PC-3 (cell line): ENCODE measurements around the gene DDX39B. TPM values are rescaled to one million over a fixed set of nuclear protein-coding genes. Genes with fewer than 3 reads are reported as not detected.

ENCODE experiments used
- ATAC-seq: fragments of 200-7000 bp; cut with Tn5 transposase; 2 replicates; pipeline ENCODE4 v1.9.1; 2020; ENCODE audit warnings: mild to moderate bottlenecking, moderate library complexity
- BruUV-seq: library from RNA; stranded (reverse); fragments of 400-500 nt; replicated peaks from 2 replicates; lab custom pipeline; 2021; lab: Mats Ljungman, UMichigan
- CTCF ChIA-PET: fragments of 300-600 bp; sonication (Branson Sonifier 250); formaldehyde crosslinking; loops from one replicate; lab custom pipeline; 2022; ENCODE audit warnings: antibody characterized with exemption; lab: Charles Lee
- POLR2A ChIA-PET: fragments of 300-600 bp; sonication (Branson Sonifier 250); formaldehyde crosslinking; loops from one replicate; lab custom pipeline; 2022; ENCODE audit warnings: antibody characterized with exemption; ENCODE audit not compliant: unreplicated experiment; lab: Charles Lee
- DNase-seq: peaks from one replicate; pipeline ENCODE4 v3.0.0-alpha.2; 2015
- H2AFZ ChIP-seq: fragments of 300-600 bp; sonication (generic); 2 replicates; pipeline ENCODE4 v1.6.0; 2016; ENCODE audit warnings: antibody characterized with exemption, low read length
- H3F3A ChIP-seq: fragments of 300-600 bp; sonication (generic); one replicate; pipeline ENCODE4 v1.6.0; 2017; ENCODE audit warnings: antibody characterized with exemption, low read length, control low read depth, mild to moderate bottlenecking; ENCODE audit not compliant: unreplicated experiment
- H3K27ac ChIP-seq: fragments of 300-600 bp; sonication (generic); 2 replicates; pipeline ENCODE4 v1.5.1; 2016; ENCODE audit warnings: mild to moderate bottlenecking, low read length
- H3K27me3 ChIP-seq: fragments of 300-600 bp; sonication (generic); 2 replicates; pipeline ENCODE4 v1.6.1; 2016; ENCODE audit warnings: low read length, mixed read lengths
- H3K36me3 ChIP-seq: fragments of 300-600 bp; sonication (generic); 2 replicates; pipeline ENCODE4 v1.6.1; 2016; ENCODE audit warnings: low read depth, mixed run types, low read length, mixed read lengths
- H3K4me1 ChIP-seq: fragments of 300-600 bp; sonication (generic); 2 replicates; pipeline ENCODE4 v1.5.1; 2016; ENCODE audit warnings: low read length; ENCODE audit not compliant: insufficient read depth
- H3K4me2 ChIP-seq: fragments of 300-600 bp; sonication (generic); 2 replicates; pipeline ENCODE4 v1.6.0; 2016; ENCODE audit warnings: low read length
- H3K4me3 ChIP-seq: fragments of 300-600 bp; sonication (generic); 2 replicates; pipeline ENCODE4 v1.5.1; 2016; ENCODE audit warnings: mild to moderate bottlenecking, low read length, mixed read lengths
- H3K79me2 ChIP-seq: fragments of 300-600 bp; sonication (generic); 2 replicates; pipeline ENCODE4 v1.6.1; 2017; ENCODE audit warnings: low read length, mixed read lengths
- H3K9ac ChIP-seq: fragments of 300-600 bp; sonication (generic); 2 replicates; pipeline ENCODE4 v1.6.0; 2016; ENCODE audit warnings: mild to moderate bottlenecking, low read length
- H3K9me2 ChIP-seq: fragments of 300-600 bp; sonication (generic); replicated peaks from 2 replicates; pipeline ENCODE4 v1.6.1; 2016; ENCODE audit warnings: mixed run types, low read length, mixed read lengths
- H3K9me3 ChIP-seq: fragments of 300-600 bp; sonication (generic); 2 replicates; pipeline ENCODE4 v1.6.1; 2016; ENCODE audit warnings: low read length, mixed read lengths
- H4K20me1 ChIP-seq: fragments of 300-600 bp; sonication (generic); 2 replicates; pipeline ENCODE4 v1.6.1; 2016; ENCODE audit warnings: low read length, mixed read lengths
- EZH2 ChIP-seq: fragments of 300-600 bp; sonication (generic); IDR thresholded peaks from one replicate; pipeline ENCODE4 v1.6.1; 2017; ENCODE audit warnings: antibody characterized with exemption, mild to moderate bottlenecking, low read length; ENCODE audit not compliant: unreplicated experiment
- EZH2phosphoT487 ChIP-seq: fragments of 300-600 bp; sonication (generic); IDR thresholded peaks from 2 replicates; pipeline ENCODE4 v1.6.1; 2018; ENCODE audit warnings: mild to moderate bottlenecking, antibody characterized with exemption, low read length, borderline replicate concordance
- intact Hi-C: fragments of 100-400 bp; cut with micrococcal nuclease; formaldehyde crosslinking; loops from 2 replicates; pipeline ENCODE4 v1.9.0; 2023
- total RNA-seq: library from RNA; depleted of rRNA; stranded (reverse); fragments of >200 nt; gene quantifications from 2 replicates; pipeline ENCODE4 v1.2.3, GENCODE V29; 2014
- TF ChIP-seq, protein P1 (sequence below): fragments of 300-600 bp; sonication (generic); conservative IDR thresholded peaks from 2 replicates; pipeline ENCODE4 v1.5.1; 2017; ENCODE audit warnings: antibody characterized with exemption, low read depth, mild to moderate bottlenecking, low read length

Gene DDX39B
- total RNA-seq, 1 experiment from 2014 or later: 465 TPM

GRCh38 chr6:31538805-31539400, 2.9 kb downstream of the DDX39B start:
- Histone ChIP-seq H3K9me3 (no peaks in the 10 kb centered on the region), H3K4me1 (peaks cover 26% of the 10 kb centered on the region), H3K27ac (no peak overlapping the region), H3F3A (no peaks in the 10 kb centered on the region), H3K27me3 (no peaks in the 10 kb centered on the region), H3K4me3 (peak overlapping the region; percentile 92), H2AFZ (no peak overlapping the region), H3K9ac (0 out of 2 replicates have a peak overlapping the region, but pooled peaks have one; percentile 99), H3K9me2 (no peaks in the 10 kb centered on the region), H3K36me3 (peaks cover 63% of the 10 kb centered on the region), H4K20me1 (peaks cover 62% of the 10 kb centered on the region), H3K79me2 (peaks cover 80% of the 10 kb centered on the region), H3K4me2 (peak overlapping the region; percentile 92)
- BruUV-seq: no TSS peak
- ChIA-PET CTCF (no interaction called here), POLR2A (no interaction called here)
- intact Hi-C loops: no loop called here
- TF ChIP-seq EZH2 (no peak), EZH2phosphoT487 (no peak)
- TF ChIP-seq, protein P1, sequence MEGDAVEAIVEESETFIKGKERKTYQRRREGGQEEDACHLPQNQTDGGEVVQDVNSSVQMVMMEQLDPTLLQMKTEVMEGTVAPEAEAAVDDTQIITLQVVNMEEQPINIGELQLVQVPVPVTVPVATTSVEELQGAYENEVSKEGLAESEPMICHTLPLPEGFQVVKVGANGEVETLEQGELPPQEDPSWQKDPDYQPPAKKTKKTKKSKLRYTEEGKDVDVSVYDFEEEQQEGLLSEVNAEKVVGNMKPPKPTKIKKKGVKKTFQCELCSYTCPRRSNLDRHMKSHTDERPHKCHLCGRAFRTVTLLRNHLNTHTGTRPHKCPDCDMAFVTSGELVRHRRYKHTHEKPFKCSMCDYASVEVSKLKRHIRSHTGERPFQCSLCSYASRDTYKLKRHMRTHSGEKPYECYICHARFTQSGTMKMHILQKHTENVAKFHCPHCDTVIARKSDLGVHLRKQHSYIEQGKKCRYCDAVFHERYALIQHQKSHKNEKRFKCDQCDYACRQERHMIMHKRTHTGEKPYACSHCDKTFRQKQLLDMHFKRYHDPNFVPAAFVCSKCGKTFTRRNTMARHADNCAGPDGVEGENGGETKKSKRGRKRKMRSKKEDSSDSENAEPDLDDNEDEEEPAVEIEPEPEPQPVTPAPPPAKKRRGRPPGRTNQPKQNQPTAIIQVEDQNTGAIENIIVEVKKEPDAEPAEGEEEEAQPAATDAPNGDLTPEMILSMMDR: no peak
- no peak for DNase-seq
- ATAC-seq: no peak

DNA sequence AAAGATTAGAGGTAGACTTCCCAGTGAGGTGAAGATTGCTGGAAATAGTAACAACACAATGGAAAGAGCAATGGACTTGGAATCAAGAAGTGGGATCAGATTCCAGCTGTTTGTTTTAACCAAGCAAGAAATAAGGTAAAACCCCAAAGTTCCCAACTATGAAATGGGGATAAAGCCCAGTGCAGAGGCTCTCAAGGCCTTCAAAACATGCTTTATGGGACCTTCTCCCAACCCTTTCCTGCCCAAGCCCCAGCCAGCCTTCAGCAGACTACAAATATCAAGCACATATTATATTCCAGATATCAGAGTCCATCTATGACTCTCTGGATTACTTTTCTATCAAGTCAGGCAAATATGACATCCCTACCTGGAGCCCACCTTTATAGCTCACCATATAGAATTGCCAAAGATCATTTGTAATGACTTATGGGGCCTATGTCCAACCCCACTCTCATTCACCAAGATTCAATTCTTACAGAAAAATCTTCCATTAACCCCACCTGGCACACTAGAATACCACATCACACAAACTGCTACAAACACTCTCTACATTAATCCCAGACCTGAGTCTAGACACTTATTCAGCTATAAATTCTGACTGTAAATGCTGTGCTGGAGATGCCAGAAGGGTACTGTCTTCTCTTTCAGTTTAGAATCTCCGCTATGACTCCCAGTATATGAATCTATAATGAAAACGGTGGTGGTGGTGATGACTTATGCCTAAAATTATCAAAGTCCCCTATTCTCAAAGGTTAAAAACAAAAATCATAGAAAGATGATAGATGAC, 6.1 kb downstream of the DDX39B start:
- Histone ChIP-seq H3K9me2 (no peaks in the 10 kb centered on the region), H3K4me2 (no peak overlapping the region), H3K27me3 (no peaks in the 10 kb centered on the region), H3F3A (no peaks in the 10 kb centered on the region), H4K20me1 (peaks cover 63% of the 10 kb centered on the region), H3K9me3 (no peaks in the 10 kb centered on the region), H3K36me3 (peaks cover 95% of the 10 kb centered on the region), H3K4me1 (peaks cover 20% of the 10 kb centered on the region), H2AFZ (no peak overlapping the region), H3K27ac (no peak overlapping the region), H3K79me2 (peaks cover 59% of the 10 kb centered on the region), H3K9ac (no peak overlapping the region), H3K4me3 (no peak overlapping the region)
- TF ChIP-seq, protein P1: no peak
- TF ChIP-seq EZH2 (no peak), EZH2phosphoT487 (no peak)
- DNase-seq: no peak
- no TSS peak for BruUV-seq
- intact Hi-C loops: no loop called here
- POLR2A ChIA-PET: no interaction called here
- no peak for ATAC-seq
- CTCF ChIA-PET: no interaction called here

DNA sequence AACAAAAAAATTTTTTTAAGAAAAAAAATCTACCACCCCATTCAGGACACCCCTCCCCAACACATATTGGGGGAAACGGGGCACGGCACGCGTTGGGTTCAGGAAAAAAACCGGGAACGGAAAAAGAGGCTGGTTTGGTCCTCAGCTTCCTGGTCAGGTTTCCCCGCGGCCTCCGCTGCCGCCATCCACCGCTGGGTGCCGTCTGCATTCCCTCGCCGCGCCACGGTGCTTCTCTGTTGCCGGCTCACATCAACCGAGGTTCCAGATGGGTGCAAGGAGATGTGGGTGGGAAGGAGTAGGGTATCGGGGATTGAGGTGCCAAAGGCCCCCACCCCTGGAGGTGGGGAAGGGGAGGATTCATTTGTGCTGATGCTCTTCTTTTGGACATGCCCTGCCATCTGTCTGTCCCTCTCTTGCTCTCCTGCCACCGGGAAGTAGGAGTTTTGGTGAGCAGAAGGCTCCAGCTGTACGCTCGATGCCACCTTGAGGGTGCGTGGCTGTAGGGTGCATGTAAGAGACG, 7.2 kb downstream of the DDX39B start:
- no peak for ATAC-seq
- no peak for DNase-seq
- Histone ChIP-seq H3K9me3 (no peaks in the 10 kb centered on the region), H3K4me3 (no peak overlapping the region), H3K4me1 (peaks cover 14% of the 10 kb centered on the region), H3K27me3 (no peaks in the 10 kb centered on the region), H3K27ac (no peak overlapping the region), H3K9me2 (no peaks in the 10 kb centered on the region), H3K79me2 (peaks cover 48% of the 10 kb centered on the region), H3K9ac (no peak overlapping the region), H4K20me1 (peaks cover 51% of the 10 kb centered on the region), H3F3A (no peaks in the 10 kb centered on the region), H3K36me3 (peaks cover 89% of the 10 kb centered on the region), H2AFZ (no peak overlapping the region), H3K4me2 (no peak overlapping the region)
- no TSS peak for BruUV-seq
- ChIA-PET CTCF (no interaction called here), POLR2A (no interaction called here)
- TF ChIP-seq, protein P1: no peak
- TF ChIP-seq EZH2phosphoT487: no peak
- no peak for TF ChIP-seq EZH2
- intact Hi-C loops: no loop called here
